Endothelial cell of umbilical vein (primary cell): ENCODE results near the gene BIRC5.

Experiments used
- JUN ChIP-seq: IDR thresholded peaks from 2 replicates; pipeline ENCODE4 v1.6.1; 2011; ENCODE audit warnings: borderline replicate concordance, low read depth; ENCODE audit not compliant: insufficient read length, insufficient read depth
- POLR2A ChIP-seq: IDR thresholded peaks from 2 replicates; pipeline ENCODE4 v1.6.1; 2012; ENCODE audit warnings: low read depth, mild to moderate bottlenecking, control low read depth, low read length
- POLR2AphosphoS5 ChIP-seq: IDR thresholded peaks from 2 replicates; pipeline ENCODE4 v1.6.1; 2012; ENCODE audit warnings: low read depth, mild to moderate bottlenecking, control low read depth, low read length, moderate library complexity; ENCODE audit not compliant: insufficient read depth
- TF ChIP-seq, protein P1 (sequence below), 2 donors: IDR thresholded peaks; 1 replicate in 1 of 2; 2 replicates in 1 of 2; pipeline ENCODE4 v1.5.1; 2011; ENCODE audit warnings: low read length in 2 of 2, mild to moderate bottlenecking in 2 of 2, moderate library complexity in 2 of 2, control low read depth in 1 of 2, inconsistent platforms in 1 of 2, low read depth in 1 of 2; ENCODE audit not compliant: insufficient read depth in 1 of 2; ENCODE audit errors: extremely low read depth in 1 of 2

DNA sequence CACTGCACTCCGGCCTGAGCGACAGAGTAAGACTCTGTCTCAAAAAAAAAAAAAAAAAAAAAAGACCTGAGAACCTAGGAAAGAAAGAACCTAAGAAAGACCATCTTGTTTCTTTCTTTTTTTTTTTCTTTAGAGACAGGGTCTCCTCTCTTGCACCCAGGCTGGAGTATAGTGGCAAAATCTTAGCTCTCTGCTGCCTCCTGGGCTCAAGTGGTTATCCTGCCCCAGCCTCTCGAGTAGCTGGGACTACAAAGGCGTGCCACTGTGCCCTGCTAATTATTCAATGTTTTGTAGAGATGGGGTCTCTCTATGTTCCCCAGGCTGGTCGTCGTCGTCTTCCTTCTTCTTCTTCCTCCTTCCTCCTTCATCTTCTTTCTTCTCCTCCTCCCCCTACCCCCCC, 7.8 kb upstream of the BIRC5 start:
- TF ChIP-seq, protein P1, sequence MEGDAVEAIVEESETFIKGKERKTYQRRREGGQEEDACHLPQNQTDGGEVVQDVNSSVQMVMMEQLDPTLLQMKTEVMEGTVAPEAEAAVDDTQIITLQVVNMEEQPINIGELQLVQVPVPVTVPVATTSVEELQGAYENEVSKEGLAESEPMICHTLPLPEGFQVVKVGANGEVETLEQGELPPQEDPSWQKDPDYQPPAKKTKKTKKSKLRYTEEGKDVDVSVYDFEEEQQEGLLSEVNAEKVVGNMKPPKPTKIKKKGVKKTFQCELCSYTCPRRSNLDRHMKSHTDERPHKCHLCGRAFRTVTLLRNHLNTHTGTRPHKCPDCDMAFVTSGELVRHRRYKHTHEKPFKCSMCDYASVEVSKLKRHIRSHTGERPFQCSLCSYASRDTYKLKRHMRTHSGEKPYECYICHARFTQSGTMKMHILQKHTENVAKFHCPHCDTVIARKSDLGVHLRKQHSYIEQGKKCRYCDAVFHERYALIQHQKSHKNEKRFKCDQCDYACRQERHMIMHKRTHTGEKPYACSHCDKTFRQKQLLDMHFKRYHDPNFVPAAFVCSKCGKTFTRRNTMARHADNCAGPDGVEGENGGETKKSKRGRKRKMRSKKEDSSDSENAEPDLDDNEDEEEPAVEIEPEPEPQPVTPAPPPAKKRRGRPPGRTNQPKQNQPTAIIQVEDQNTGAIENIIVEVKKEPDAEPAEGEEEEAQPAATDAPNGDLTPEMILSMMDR (IDR thresholded peaks at IDR 0.05; ENCODE audit: extremely low read depth in 1 of 2, insufficient read depth in 1 of 2, low read depth in 1 of 2, low read length in 2 of 2) = no peak
- TF ChIP-seq POLR2AphosphoS5 = no peak
- no peak for TF ChIP-seq POLR2A
- no peak for TF ChIP-seq JUN
